Stimulated activated CD4-positive, alpha-beta T cell treated with anti-CD3 and anti-CD28 coated beads, TNF-alpha, amount 100 ng/mL, for 48 hours (primary cell): ENCODE measurements around the gene MRPS18A.
"Not testable (repeated sequence)": the region's sequence is repeated elsewhere in the genome, so short reads cannot be mapped to it uniquely, and the experiment has no call there.

ENCODE experiments used
- DNase-seq, 3 donors: peaks; one replicate each; pipeline ENCODE4 v3.0.0-alpha.2; 2020; ENCODE audit warnings: low read depth in 3 of 3

The MRPS18A gene

GRCh38 chr6:43717389-43717788, 29.8 kb upstream of the MRPS18A start:
- DNase-seq, result no peak

DNA sequence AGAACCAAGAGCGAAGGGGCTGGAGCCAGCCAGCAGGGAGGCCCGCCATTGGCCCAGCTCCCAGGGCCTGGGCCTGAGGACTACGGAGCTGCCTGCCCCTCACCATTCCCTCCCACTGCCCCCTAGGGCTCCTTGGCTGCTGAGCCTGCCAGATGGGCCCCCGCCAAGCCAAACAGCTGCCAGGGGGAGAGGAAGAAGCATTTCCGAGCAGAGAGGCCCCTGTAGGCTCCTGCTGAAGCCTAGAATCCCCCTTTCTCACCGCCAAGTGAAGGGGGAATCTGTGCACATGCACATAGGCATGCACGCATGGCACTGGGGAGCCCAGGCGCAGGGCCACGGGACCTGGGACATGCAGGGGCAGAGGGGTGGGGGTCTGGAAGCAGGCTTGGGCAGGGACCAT, 28.5 kb upstream of the MRPS18A start:
- DNase-seq, result no peak

DNA sequence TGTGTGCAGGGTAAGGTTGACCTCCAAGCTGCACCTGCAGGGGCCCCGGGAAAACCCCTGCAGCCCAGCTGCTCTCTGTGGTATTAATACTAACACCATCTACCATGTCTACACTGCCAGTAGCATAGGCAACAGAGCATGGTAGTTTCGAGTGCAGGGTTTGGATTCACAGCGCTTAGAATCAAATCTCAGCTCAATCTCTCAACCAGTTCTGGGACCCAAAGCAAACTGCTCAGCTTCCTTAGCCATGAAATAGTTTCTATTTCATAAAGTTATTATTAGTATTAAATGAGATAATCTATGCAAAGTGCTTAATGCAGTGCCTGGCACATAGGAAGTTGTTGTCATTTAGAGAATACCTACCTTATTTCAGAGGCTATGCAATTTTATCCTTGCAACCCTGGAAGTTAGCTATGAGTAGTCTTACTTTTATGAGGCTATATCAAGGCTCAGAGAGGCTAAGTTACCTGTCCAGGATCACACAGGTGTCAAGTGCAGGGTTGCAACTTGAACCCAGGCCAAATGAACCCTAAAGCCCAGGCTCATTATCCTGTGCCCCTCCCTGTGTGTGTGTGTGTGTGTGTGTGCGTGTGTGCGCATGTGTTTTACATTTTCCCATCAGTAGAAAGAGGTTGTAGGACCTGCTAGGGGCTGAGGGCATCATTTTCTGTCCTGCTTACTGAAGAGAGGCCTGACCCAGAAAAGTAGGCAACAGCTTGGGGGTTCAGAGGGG, 27.6 kb upstream of the MRPS18A start:
- no peak for DNase-seq

- no peak for DNase-seq
Observed at GRCh38 chr6:43714311-43715055, 26.9 kb upstream of the MRPS18A start.

GRCh38 chr6:43713643-43714310, 26.2 kb upstream of the MRPS18A start:
- no peak for DNase-seq

GRCh38 chr6:43712579-43712978, 25.0 kb upstream of the MRPS18A start:
- no peak for DNase-seq

- DNase-seq, result no peak
Observed at GRCh38 chr6:43710576-43710975, 23.0 kb upstream of the MRPS18A start.

- DNase-seq, result no peak
Observed at GRCh38 chr6:43709654-43710303, 22.2 kb upstream of the MRPS18A start.

- no peak for DNase-seq
Observed at GRCh38 chr6:43708860-43709653, 21.5 kb upstream of the MRPS18A start.

- DNase-seq, result no peak
Observed at GRCh38 chr6:43707767-43708166, 20.2 kb upstream of the MRPS18A start.

- DNase-seq, result no peak
Observed at GRCh38 chr6:43707269-43707668, 19.7 kb upstream of the MRPS18A start.

DNA sequence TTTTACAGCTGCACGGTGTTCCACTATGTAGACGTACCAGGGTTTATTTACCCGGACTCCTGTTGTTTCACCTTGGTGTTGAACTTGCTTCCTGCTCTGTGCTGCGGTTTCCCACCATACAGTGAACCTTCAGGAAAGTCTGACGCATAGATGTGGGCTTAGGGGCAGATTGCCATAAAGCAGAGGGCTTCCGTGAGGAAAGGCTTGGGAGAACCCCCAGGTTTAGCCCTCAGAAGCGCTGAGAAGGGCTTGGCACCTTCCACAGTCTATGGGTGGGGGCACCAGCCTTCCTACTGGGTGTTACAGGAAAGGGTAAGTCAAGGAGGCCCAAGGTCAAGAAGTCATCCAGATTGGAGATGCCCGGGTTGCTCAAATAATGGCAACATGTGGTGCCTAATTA, 19.2 kb upstream of the MRPS18A start:
- no peak for DNase-seq

DNA sequence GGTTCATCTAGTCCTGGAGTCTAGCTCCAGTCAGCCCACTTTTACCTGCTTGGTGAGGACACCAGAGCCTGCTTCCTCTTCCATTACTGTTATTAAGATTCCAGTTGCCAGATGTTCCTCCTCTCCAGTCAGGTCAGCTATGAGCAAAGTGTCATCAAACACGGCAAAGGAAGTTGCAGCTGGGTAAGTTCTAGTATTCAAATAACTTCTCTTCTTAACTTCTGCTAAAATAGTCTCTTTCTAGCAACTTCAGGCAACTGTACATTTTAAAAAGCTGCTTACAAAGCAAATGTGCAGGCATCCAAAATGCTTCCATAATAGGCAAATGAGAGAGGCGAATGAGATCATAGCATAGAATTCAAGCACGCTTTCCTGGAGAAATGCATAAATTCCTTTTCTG, 18.4 kb upstream of the MRPS18A start:
- no peak for DNase-seq

GRCh38 chr6:43703512-43704429, 16.2 kb upstream of the MRPS18A start:
- DNase-seq, result no peak

GRCh38 chr6:43702534-43703440, 15.2 kb upstream of the MRPS18A start:
- no peak for DNase-seq

DNA sequence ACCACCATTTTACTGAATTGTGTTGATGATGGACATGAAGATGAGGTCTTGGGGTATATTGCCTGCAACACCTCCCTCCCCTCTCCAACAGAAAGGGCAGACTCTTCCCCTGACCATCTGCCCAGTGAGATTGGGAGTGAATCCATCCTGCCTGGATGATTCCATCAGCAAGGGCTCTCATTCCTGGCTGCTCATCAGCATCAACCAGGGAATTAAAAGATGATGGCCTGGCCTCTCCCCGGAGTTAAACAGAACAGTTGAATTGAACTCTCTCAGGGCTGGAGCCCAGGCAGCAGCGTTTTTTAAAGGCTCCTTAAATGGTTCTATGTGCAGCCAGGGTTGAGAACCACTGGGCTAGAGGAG, 14.6 kb upstream of the MRPS18A start:
- DNase-seq, result no peak

DNA sequence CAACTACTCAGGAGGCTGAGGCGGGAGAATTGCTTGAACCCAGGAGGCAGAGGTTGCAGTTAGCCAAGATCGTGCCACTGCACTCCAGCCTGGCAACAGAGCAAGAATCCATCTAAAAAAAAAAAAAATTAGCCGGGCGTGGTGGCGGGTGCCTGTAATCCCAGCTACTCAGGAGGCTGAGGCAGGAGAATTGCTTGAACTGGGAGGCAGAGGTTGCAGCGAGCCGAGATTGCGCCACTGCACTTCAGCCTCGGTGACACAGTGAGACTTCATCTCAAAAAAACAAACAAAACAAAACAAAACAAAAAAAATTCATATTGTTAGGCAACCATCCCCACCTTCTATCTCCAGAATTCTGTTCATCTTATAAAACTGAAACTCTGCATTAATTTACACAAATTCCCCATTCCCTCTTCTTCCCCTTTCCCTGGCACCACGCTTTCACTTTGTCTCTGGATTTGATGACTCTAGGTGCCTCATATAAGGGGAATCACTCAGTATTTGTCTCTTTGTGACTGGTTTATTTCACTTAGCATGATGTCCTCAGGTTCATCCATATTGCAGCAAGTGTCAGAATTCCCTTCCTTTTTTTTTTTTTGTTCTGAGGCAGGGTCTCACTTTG, 13.5 kb upstream of the MRPS18A start:
- not testable (repeated sequence) for DNase-seq

DNA sequence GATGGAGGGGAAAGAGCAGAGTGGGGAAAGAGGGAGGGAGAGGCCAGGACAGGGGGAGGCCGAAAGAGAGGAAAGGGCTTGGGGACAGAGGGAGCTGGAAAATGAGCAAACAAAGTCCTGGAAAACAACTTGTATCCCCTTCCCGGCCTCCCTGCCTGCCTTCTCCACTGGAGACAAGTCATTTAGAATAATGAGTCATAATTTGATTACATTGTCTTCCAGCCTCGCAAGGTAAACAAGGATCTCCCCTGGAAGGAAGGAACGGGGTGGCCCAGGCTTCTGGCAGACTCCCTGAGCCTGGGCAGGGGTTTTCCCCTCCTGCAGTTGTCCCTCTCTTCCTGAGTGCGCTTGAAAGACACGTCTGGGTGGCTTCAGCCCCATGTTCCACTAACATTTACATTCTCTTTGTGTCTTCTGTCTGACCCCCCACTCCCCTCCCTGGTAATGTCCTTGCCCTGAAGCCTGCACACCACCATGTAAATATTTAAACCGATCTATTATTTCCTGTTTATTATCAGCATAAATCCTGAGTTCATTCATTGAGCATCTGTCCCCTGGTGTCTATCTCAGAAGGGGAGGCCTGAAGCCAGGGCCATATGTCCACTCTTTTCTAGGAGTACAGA, 12.1 kb upstream of the MRPS18A start:
- no peak for DNase-seq
